ENCODE data around the gene CCR3. TPM values are rescaled to one million over a fixed set of nuclear protein-coding genes. Genes with fewer than 3 reads are reported as not detected.

Gene CCR3
- total RNA-seq, 4 donors from 2014 or later, result not detected

DNA sequence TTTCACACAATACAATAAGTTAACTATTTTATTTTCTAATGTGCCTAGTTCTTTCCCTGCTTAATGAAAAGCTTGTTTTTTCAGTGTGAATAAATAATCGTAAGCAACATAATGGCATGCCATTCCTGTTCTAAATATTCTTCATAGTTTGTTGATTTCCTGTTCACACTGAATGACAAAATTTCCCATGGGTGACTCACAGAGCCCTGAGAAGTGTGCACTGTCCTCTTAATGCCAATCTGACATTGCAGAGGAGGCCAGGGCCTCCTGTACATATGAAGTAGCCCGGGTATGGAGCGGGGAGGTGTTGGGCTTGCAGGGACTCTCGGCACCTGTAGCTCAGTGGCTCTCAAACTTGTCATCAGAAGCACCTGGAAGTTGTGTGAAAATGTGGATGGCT lies 24.3 kb downstream of the CCR3 start:
- no peak for TF ChIP-seq POLR2A (IDR thresholded peaks at IDR 0.05)
- TF ChIP-seq, protein P1, sequence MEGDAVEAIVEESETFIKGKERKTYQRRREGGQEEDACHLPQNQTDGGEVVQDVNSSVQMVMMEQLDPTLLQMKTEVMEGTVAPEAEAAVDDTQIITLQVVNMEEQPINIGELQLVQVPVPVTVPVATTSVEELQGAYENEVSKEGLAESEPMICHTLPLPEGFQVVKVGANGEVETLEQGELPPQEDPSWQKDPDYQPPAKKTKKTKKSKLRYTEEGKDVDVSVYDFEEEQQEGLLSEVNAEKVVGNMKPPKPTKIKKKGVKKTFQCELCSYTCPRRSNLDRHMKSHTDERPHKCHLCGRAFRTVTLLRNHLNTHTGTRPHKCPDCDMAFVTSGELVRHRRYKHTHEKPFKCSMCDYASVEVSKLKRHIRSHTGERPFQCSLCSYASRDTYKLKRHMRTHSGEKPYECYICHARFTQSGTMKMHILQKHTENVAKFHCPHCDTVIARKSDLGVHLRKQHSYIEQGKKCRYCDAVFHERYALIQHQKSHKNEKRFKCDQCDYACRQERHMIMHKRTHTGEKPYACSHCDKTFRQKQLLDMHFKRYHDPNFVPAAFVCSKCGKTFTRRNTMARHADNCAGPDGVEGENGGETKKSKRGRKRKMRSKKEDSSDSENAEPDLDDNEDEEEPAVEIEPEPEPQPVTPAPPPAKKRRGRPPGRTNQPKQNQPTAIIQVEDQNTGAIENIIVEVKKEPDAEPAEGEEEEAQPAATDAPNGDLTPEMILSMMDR (IDR thresholded peaks at IDR 0.05), result no peak
- Histone ChIP-seq H3K9me3 (no peaks in the 10 kb centered on the region), H3K4me3 (no peak overlapping the region), H3K27me3 (no peaks in the 10 kb centered on the region), H3K36me3 (no peaks in the 10 kb centered on the region), H3K4me1 (no peaks in the 10 kb centered on the region), H3K27ac (no peak overlapping the region)
- DNase-seq, result no peak

DNA sequence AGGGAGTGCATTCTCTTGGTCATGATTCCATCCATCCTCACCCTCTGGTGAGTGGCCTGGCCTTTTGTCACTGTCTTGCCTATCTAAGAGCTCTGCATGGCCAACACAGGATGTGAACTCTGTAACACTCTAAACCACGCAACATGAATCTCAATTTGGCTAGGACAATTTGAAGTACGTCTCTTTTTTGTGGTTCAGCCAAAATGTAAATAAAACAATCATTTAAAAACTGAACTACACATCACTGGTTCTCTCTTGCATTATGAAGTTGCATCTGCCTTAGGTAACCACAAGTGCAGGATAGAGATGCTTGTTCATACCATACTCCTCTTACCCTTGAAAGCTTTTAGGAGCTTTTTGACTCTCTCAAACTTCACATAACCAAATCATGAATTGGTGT lies 27.3 kb downstream of the CCR3 start:
- DNase-seq, result no peak
- TF ChIP-seq, protein P1 (IDR thresholded peaks at IDR 0.05), result no peak
- no peak for TF ChIP-seq POLR2A (IDR thresholded peaks at IDR 0.05)

DNA sequence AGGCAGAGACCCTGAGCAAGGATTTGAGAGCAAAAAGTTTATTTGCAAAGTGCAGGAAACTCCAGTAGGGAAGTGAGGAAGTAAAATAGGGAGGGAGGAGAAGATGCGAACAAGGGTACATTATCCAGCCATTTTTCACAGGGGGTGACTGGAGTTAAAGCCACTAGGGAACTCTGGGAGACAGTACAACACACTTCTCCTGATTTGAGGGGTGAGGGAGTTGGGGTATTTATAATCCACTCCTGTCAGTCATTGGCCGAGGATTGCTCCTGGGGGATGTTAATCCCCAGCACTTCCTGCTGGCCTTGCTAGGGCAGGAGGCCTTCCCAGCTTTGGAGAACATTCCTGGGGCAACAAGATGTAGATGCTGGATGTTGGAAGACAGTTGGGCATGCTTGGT lies 28.2 kb downstream of the CCR3 start:
- no peaks in the 10 kb centered on the region for H3K27me3 ChIP-seq
- H3K27ac ChIP-seq, result no peak overlapping the region
- H3K4me3 ChIP-seq, result no peak overlapping the region
- DNase-seq, result no peak
- no peaks in the 10 kb centered on the region for H3K36me3 ChIP-seq
- TF ChIP-seq, protein P1 (IDR thresholded peaks at IDR 0.05), result no peak
- no peak for TF ChIP-seq POLR2A (IDR thresholded peaks at IDR 0.05)
- H3K9me3 ChIP-seq, result no peaks in the 10 kb centered on the region
- H3K4me1 ChIP-seq, result no peaks in the 10 kb centered on the region

More for the DNA sequence above, 27.3 kb downstream of the CCR3 start:
- no peaks in the 10 kb centered on the region for H3K27me3 ChIP-seq
- H3K36me3 ChIP-seq, result no peaks in the 10 kb centered on the region
- H3K9me3 ChIP-seq, result no peaks in the 10 kb centered on the region
- H3K27ac ChIP-seq, result no peak overlapping the region
- no peak overlapping the region for H3K4me3 ChIP-seq
- no peaks in the 10 kb centered on the region for H3K4me1 ChIP-seq

DNA sequence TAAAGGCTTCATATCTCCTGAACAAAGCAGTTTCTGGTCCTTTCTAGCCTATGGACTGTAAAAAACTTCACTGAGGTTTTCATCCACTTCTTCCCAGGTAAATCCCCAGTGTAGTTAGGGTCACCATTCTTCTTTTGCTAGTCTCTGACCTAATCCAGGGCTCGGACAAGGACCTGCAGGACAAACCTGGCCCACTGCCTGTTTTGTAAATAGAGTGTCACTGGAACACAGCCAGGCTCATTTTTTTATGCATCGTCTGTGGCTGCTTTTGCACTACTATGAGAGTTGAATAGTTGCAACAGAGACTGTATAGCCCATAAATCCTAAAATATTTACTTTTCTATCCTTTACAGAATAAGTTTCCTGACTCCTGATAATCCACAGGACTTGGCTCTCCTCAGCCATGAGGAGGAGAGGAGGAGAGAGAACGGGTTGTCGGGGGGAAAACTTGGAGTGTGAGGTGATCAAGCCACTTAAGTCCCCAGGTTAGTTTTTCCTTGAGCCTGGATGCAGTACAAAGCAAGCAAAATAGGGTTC lies 29.0 kb downstream of the CCR3 start:
- Histone ChIP-seq H3K27ac (no peak overlapping the region), H3K4me1 (no peaks in the 10 kb centered on the region), H3K4me3 (no peak overlapping the region), H3K27me3 (no peaks in the 10 kb centered on the region), H3K9me3 (no peaks in the 10 kb centered on the region), H3K36me3 (no peaks in the 10 kb centered on the region)
- DNase-seq, result no peak
- TF ChIP-seq POLR2A (IDR thresholded peaks at IDR 0.05), result no peak
- TF ChIP-seq, protein P1 (IDR thresholded peaks at IDR 0.05), result no peak

DNA sequence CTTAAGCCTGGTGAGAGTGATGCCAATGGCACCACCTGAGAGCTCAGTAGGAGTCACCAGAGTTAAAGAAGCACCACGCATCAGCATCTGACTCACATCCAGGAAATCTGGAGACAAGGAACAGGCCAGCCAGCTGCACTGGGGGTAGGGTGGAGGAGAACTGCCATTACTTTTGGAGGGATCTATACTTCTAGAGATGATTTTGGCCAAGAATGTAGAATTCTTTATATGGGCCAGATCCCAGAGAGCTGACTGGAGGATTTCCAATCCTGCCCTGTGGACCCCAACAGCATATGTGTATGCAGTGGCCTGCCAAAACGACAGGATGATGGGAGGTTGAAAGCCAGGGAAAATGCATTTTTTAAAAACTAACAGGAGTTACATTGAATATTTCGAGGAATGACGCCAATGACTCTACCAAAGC lies 29.8 kb downstream of the CCR3 start:
- Histone ChIP-seq H3K27me3 (no peaks in the 10 kb centered on the region), H3K9me3 (no peaks in the 10 kb centered on the region), H3K27ac (no peak overlapping the region), H3K4me3 (no peak overlapping the region), H3K4me1 (no peaks in the 10 kb centered on the region), H3K36me3 (no peaks in the 10 kb centered on the region)
- TF ChIP-seq, protein P1 (IDR thresholded peaks at IDR 0.05), result no peak
- no peak for TF ChIP-seq POLR2A (IDR thresholded peaks at IDR 0.05)
- DNase-seq, result no peak
